ENCODE results near the gene HINFP.

The HINFP gene

DNA sequence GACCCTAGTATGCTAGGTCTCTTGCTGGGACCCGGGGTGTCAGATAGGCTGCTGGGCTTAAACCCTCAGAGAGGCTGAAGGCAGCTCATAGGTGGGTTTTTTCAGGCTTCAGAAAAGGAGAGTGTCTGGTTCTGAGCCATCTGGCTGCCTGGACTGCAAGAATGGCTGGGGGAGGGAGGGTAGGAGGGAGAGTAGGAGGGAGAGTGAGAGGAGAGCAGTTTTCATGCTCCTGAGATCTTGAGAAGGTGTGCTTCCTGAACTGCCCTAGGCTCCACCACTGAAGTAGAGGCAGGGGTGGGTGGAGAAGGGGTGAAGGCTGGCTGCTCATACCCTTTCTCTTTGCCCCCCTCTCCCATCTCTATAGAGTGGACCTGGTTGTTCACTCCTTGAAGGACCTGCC is 32.1 kb upstream of the HINFP start:
- Histone ChIP-seq H3K4me1 (ENCODE audit: control insufficient read depth, insufficient read depth, low read length, poor library complexity, severe bottlenecking) (peaks cover 19% of the 10 kb centered on the region), H3K4me3 (ENCODE audit: insufficient read depth, low read depth, low read length, poor library complexity, severe bottlenecking) (no peak overlapping the region), H3K9me3 (ENCODE audit: control insufficient read depth, low read length) (no peaks in the 10 kb centered on the region), H3K27ac (ENCODE audit: insufficient read depth, low read length, poor library complexity, severe bottlenecking) (no peak overlapping the region), H3K36me3 (ENCODE audit: control insufficient read depth, insufficient read depth, low read length) (no peaks in the 10 kb centered on the region), H3K27me3 (replicated peaks; ENCODE audit: control insufficient read depth, insufficient read depth, low read length, poor library complexity, severe bottlenecking) (no peaks in the 10 kb centered on the region)
- no peak for DNase-seq

DNA sequence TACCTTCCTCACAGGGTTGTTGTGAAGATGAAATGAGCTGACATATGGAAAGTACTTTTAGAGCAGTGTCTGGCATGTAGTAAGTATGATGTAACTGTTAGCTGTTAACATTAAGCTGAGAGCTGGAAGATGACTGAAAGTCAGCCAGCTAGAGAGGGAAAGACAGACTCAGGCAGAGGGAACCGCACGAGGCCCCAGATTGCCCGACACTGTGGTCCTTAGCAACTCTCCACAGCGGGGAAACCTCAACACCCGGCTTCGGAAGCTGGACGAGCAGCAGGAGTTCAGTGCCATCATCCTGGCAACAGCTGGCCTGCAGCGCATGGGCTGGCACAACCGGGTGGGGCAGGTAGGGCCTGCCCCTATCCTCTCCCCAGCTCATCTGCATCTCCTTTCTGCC is 30.2 kb upstream of the HINFP start:
- Histone ChIP-seq H3K4me3 (ENCODE audit: insufficient read depth, low read depth, low read length, poor library complexity, severe bottlenecking) (no peak overlapping the region), H3K9me3 (ENCODE audit: control insufficient read depth, low read length) (no peaks in the 10 kb centered on the region), H3K27me3 (replicated peaks; ENCODE audit: control insufficient read depth, insufficient read depth, low read length, poor library complexity, severe bottlenecking) (no peaks in the 10 kb centered on the region), H3K4me1 (ENCODE audit: control insufficient read depth, insufficient read depth, low read length, poor library complexity, severe bottlenecking) (peaks cover 18% of the 10 kb centered on the region), H3K36me3 (ENCODE audit: control insufficient read depth, insufficient read depth, low read length) (no peaks in the 10 kb centered on the region), H3K27ac (ENCODE audit: insufficient read depth, low read length, poor library complexity, severe bottlenecking) (no peak overlapping the region)
- no peak for DNase-seq

DNA sequence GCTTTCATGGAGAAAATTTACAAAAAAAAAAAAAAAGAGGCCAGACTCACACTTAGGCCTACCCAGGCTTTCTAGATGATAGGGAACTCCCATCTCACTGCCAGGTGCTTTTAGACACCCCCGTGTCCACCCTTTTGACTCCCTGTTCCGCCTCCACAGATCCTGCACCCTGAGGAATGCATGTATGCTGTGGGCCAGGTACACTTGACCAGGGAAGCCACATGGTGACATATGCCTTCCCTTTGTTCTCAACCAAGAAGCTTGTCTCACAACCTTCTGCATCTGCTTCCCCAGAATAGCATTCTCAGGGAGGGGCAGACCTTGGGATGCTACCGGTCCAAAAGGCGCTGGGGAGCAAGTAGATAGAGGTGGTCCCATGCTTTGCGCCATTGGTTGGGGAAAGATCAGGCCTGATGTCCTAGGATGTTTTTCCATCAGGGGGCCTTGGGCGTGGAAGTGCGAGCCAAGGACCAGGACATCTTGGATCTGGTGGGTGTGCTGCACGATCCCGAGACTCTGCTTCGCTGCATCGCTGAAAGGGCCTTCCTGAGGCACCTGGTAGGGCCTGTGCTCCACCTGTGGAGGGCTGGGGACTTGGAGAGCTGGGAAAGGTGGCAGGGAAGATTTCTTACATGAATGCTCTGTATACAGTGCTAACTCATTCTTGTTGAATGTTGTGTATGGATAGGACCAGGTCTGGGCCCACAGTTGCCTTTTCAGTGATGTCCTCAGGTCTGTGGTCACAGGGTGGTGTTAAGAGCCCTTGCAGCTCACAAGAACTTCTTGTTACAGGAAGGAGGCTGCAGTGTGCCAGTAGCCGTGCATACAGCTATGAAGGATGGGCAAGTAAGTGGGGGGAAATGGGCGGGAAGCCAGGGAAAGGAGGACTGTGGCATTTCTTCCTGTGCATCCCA is 29.2 kb upstream of the HINFP start:
- no peaks in the 10 kb centered on the region for H3K9me3 ChIP-seq (ENCODE audit: control insufficient read depth, low read length)
- DNase-seq = no peak
- H3K27ac ChIP-seq (ENCODE audit: insufficient read depth, low read length, poor library complexity, severe bottlenecking) = no peak overlapping the region
- H3K36me3 ChIP-seq (ENCODE audit: control insufficient read depth, insufficient read depth, low read length) = peaks cover under 1% of the 10 kb centered on the region
- no peak overlapping the region for H3K4me3 ChIP-seq (ENCODE audit: insufficient read depth, low read depth, low read length, poor library complexity, severe bottlenecking)
- H3K27me3 ChIP-seq (replicated peaks; ENCODE audit: control insufficient read depth, insufficient read depth, low read length, poor library complexity, severe bottlenecking) = no peaks in the 10 kb centered on the region
- H3K4me1 ChIP-seq (ENCODE audit: control insufficient read depth, insufficient read depth, low read length, poor library complexity, severe bottlenecking) = peaks cover 18% of the 10 kb centered on the region

DNA sequence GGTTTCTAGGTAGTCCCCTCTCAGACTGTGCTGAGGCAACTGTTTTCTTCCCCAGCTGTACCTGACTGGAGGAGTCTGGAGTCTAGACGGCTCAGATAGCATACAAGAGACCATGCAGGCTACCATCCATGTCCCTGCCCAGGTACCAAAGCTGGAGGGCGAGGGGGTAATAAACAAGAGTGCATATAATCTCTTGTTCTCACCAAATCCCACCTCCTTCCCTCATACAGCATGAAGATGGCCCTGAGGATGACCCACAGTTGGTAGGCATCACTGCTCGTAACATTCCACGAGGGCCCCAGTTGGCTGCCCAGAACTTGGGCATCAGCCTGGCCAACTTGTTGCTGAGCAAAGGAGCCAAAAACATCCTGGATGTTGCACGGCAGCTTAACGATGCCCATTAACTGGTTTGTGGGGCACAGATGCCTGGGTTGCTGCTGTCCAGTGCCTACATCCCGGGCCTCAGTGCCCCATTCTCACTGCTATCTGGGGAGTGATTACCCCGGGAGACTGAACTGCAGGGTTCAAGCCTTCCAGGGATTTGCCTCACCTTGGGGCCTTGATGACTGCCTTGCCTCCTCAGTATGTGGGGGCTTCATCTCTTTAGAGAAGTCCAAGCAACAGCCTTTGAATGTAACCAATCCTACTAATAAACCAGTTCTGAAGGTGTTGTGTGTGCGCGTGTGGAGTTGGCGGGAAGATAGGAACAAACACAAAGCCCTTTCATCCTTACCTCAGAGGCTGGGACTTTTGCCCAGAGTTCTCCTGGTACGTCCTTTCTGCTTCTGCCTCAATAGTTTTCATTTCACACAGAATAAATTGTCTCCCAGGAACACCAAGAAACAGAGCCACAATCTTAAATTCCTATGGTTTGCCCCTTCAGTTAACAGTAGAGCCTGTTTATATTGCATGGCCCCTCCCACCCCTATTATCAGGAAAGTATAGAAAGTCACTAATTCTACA is 28.2 kb upstream of the HINFP start:
- no peaks in the 10 kb centered on the region for H3K9me3 ChIP-seq (ENCODE audit: control insufficient read depth, low read length)
- H3K4me3 ChIP-seq (ENCODE audit: insufficient read depth, low read depth, low read length, poor library complexity, severe bottlenecking) = peak overlapping the region; percentile 68
- H3K36me3 ChIP-seq (ENCODE audit: control insufficient read depth, insufficient read depth, low read length) = peaks cover 10% of the 10 kb centered on the region
- H3K4me1 ChIP-seq (ENCODE audit: control insufficient read depth, insufficient read depth, low read length, poor library complexity, severe bottlenecking) = peaks cover 18% of the 10 kb centered on the region
- DNase-seq = no peak
- peak overlapping the region; percentile 63 for H3K27ac ChIP-seq (ENCODE audit: insufficient read depth, low read length, poor library complexity, severe bottlenecking)
- H3K27me3 ChIP-seq (replicated peaks; ENCODE audit: control insufficient read depth, insufficient read depth, low read length, poor library complexity, severe bottlenecking) = no peaks in the 10 kb centered on the region

DNA sequence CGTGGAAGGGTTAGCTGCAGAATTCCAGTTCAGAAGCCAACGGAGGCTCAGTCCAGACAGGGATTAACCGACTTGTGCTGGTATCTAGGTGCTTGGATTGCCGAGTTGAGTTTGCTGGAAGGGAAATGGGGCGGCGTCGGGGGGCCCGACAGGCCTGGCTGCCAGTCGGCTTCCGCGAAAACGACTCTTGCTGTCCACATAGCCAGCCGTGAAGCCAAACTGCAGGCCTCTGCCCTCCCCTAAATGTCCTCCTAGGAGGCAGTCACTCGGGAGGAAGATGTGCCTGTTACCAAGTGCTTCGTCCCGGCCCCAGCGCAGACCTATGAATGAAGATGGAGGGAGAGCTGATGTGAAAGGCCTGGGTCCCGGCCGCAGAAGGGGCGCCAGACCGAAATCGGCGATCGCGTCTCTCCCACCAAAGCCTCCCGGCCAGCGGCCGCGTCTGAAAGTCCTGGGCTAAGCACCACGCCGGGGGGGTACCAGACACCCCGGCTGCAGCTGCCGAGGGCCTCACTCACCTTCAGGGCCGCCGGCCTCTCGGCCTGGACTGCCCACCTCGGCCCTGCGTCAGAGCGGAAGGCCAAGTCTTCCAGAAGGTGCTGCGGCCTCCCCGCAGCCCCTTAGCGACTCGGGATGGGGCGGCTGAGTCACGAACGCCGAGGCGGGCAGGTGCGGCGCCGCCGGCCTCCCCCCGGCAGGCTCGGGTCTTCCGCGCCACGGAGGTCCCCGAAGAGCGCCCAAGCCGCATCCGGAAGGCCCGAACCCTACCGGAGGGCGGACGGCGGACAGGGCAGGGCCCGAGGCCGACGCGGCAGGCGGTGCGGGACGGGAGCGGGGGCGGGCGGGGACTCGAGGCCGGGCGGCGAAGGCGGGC is 27.2 kb upstream of the HINFP start:
- H3K4me1 ChIP-seq (ENCODE audit: control insufficient read depth, insufficient read depth, low read length, poor library complexity, severe bottlenecking) = peaks cover 18% of the 10 kb centered on the region
- H3K27me3 ChIP-seq (replicated peaks; ENCODE audit: control insufficient read depth, insufficient read depth, low read length, poor library complexity, severe bottlenecking) = no peaks in the 10 kb centered on the region
- H3K27ac ChIP-seq (ENCODE audit: insufficient read depth, low read length, poor library complexity, severe bottlenecking) = peak overlapping the region; percentile 63
- no peaks in the 10 kb centered on the region for H3K9me3 ChIP-seq (ENCODE audit: control insufficient read depth, low read length)
- H3K36me3 ChIP-seq (ENCODE audit: control insufficient read depth, insufficient read depth, low read length) = peaks cover 14% of the 10 kb centered on the region
- DNase-seq = peak in 2 of 3 donors; percentile 28 to 36
- peak overlapping the region; percentile 68 for H3K4me3 ChIP-seq (ENCODE audit: insufficient read depth, low read depth, low read length, poor library complexity, severe bottlenecking)

DNA sequence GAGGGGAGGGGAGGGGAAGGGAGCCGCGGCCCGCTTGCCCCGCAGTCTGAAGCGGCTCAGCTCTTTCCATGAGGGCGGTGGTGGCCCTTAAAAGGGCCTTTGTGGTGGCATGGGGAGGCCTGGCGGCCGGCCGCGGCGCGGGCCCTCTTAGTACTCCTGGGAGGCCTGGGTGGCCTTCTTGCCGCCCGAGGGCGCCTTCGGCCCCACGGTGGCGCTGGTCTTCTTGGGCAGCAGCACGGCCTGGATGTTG is 26.6 kb upstream of the HINFP start:
- peak in 1 of 3 donors; percentile 30 for DNase-seq
- Histone ChIP-seq H3K27ac (ENCODE audit: insufficient read depth, low read length, poor library complexity, severe bottlenecking) (peak overlapping the region; percentile 63), H3K4me1 (ENCODE audit: control insufficient read depth, insufficient read depth, low read length, poor library complexity, severe bottlenecking) (peaks cover 19% of the 10 kb centered on the region), H3K36me3 (ENCODE audit: control insufficient read depth, insufficient read depth, low read length) (peaks cover 14% of the 10 kb centered on the region), H3K27me3 (replicated peaks; ENCODE audit: control insufficient read depth, insufficient read depth, low read length, poor library complexity, severe bottlenecking) (no peaks in the 10 kb centered on the region), H3K4me3 (ENCODE audit: insufficient read depth, low read depth, low read length, poor library complexity, severe bottlenecking) (peak overlapping the region; percentile 68), H3K9me3 (ENCODE audit: control insufficient read depth, low read length) (no peaks in the 10 kb centered on the region)

DNA sequence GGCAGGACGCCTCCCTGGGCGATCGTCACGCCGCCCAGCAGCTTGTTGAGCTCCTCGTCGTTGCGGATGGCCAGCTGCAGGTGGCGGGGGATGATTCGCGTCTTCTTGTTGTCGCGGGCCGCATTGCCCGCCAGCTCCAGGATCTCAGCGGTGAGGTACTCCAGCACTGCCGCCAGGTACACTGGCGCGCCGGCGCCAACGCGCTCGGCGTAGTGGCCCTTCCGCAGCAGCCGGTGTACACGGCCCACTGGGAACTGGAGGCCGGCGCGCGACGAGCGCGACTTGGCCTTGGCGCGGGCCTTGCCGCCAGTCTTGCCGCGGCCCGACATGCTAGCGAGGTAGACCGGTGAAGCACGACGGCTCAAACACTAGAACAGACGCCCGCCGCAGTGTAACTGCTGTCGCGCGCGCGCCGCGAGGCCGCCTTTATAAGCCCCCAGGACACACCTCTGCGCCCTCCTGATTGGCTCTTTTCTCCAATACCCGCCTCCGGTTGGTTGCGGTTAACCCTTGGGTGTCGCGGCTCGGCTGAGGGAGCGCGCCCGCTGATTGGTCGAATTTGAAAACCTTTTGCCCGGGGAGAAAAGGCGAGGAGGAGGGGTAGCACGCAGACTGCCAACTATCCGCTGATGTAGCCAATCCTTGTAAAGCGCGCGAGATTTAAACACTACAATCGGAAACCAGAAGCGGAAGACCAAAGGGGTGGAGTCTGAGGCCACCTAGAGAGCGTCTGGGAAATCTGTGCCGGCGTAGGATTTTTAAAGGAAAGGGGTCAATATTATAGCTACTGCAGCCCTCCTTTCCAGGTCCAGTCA is 26.1 kb upstream of the HINFP start:
- H3K27me3 ChIP-seq (replicated peaks; ENCODE audit: control insufficient read depth, insufficient read depth, low read length, poor library complexity, severe bottlenecking) = no peaks in the 10 kb centered on the region
- peak overlapping the region; percentile 68 for H3K4me3 ChIP-seq (ENCODE audit: insufficient read depth, low read depth, low read length, poor library complexity, severe bottlenecking)
- peak; percentile 99 to 100 (median 99) for DNase-seq
- H3K4me1 ChIP-seq (ENCODE audit: control insufficient read depth, insufficient read depth, low read length, poor library complexity, severe bottlenecking) = peaks cover 24% of the 10 kb centered on the region
- H3K9me3 ChIP-seq (ENCODE audit: control insufficient read depth, low read length) = no peaks in the 10 kb centered on the region
- H3K27ac ChIP-seq (ENCODE audit: insufficient read depth, low read length, poor library complexity, severe bottlenecking) = peak overlapping the region; percentile 63
- peaks cover 14% of the 10 kb centered on the region for H3K36me3 ChIP-seq (ENCODE audit: control insufficient read depth, insufficient read depth, low read length)

DNA sequence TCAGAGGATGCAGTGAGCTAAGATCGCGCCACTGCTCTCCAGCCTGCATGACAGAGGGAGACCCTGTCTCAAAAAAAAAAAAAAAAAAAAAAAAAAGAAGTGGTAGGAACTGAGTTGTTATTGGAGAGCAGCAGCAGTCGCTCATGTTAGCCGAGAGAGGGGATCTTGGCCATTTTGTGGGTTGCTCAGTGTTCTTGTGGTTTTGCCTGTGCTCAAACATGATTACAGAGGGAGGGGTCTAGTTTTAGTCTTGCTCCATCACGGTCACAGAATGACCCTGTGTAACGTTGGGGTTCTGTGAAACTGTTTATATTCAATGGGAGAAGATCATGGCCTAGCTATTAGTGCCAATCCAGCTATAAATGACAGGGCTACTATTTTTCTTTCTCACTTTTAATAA is 21.7 kb upstream of the HINFP start:
- peaks cover 14% of the 10 kb centered on the region for H3K36me3 ChIP-seq (ENCODE audit: control insufficient read depth, insufficient read depth, low read length)
- peaks cover 22% of the 10 kb centered on the region for H3K4me1 ChIP-seq (ENCODE audit: control insufficient read depth, insufficient read depth, low read length, poor library complexity, severe bottlenecking)

More for the DNA sequence above, 21.7 kb upstream of the HINFP start:
- no peaks in the 10 kb centered on the region for H3K27me3 ChIP-seq (replicated peaks; ENCODE audit: control insufficient read depth, insufficient read depth, low read length, poor library complexity, severe bottlenecking)
- no peak for DNase-seq
- no peak overlapping the region for H3K27ac ChIP-seq (ENCODE audit: insufficient read depth, low read length, poor library complexity, severe bottlenecking)
- no peaks in the 10 kb centered on the region for H3K9me3 ChIP-seq (ENCODE audit: control insufficient read depth, low read length)
- no peak overlapping the region for H3K4me3 ChIP-seq (ENCODE audit: insufficient read depth, low read depth, low read length, poor library complexity, severe bottlenecking)
